HEK293T (cell line): ENCODE results near the gene PLEKHM2.

Experiments used
- CTCF ChIA-PET: fragments of 350-600 bp; formaldehyde crosslinking; extraction: SDS; loops from one replicate; lab custom pipeline; 2021; ENCODE audit warnings: antibody characterized with exemption, inconsistent platforms; lab: Yijun Ruan, JAX
- POLR2A ChIA-PET: fragments of 350-600 bp; formaldehyde crosslinking; extraction: SDS; loops from one replicate; lab custom pipeline; 2020; ENCODE audit warnings: antibody characterized with exemption, inconsistent platforms; lab: Yijun Ruan, JAX
- DNase-seq: peaks from one replicate; pipeline ENCODE4 v3.0.0; 2012; ENCODE audit warnings: mixed read lengths; ENCODE audit errors: extremely low spot score
- ARNT ChIP-seq: fragments of 450-650 bp; IDR thresholded peaks from 2 replicates; pipeline ENCODE4 v1.6.1; 2017; ENCODE audit warnings: mild to moderate bottlenecking
- BHLHE40 ChIP-seq: fragments of 450-650 bp; IDR thresholded peaks from 2 replicates; pipeline ENCODE4 v1.6.1; 2016; ENCODE audit warnings: mild to moderate bottlenecking, moderate library complexity, borderline replicate concordance
- CTBP1 ChIP-seq: fragments of 450-650 bp; IDR thresholded peaks from 2 replicates; pipeline ENCODE4 v1.6.1; 2016; ENCODE audit warnings: borderline replicate concordance
- ELF4 ChIP-seq: fragments of 450-650 bp; IDR thresholded peaks from 2 replicates; pipeline ENCODE4 v1.6.1; 2017; ENCODE audit warnings: antibody characterized with exemption
- FOXA1 ChIP-seq: fragments of 450-650 bp; IDR thresholded peaks from 2 replicates; pipeline ENCODE4 v1.6.1; 2016; ENCODE audit warnings: mild to moderate bottlenecking
- FOXK2 ChIP-seq: fragments of 450-650 bp; IDR thresholded peaks from 2 replicates; pipeline ENCODE4 v1.6.1; 2016; ENCODE audit warnings: mild to moderate bottlenecking
- FOXM1 ChIP-seq: fragments of 450-650 bp; IDR thresholded peaks from 2 replicates; pipeline ENCODE4 v1.6.1; 2017; ENCODE audit warnings: mild to moderate bottlenecking, borderline replicate concordance
- HDGF ChIP-seq: fragments of 450-650 bp; IDR thresholded peaks from 2 replicates; pipeline ENCODE4 v1.6.1; 2017; ENCODE audit warnings: antibody characterized with exemption, borderline replicate concordance
- L3MBTL2 ChIP-seq: fragments of 450-650 bp; conservative IDR thresholded peaks from 2 replicates; pipeline ENCODE4 v1.6.1; 2016; ENCODE audit warnings: mild to moderate bottlenecking
- LEF1 ChIP-seq: fragments of 450-650 bp; IDR thresholded peaks from 2 replicates; pipeline ENCODE4 v1.6.1; 2017; ENCODE audit warnings: mild to moderate bottlenecking, borderline replicate concordance
- NFRKB ChIP-seq: fragments of 450-650 bp; IDR thresholded peaks from 2 replicates; pipeline ENCODE4 v1.6.1; 2016; ENCODE audit warnings: mild to moderate bottlenecking, moderate library complexity
- PKNOX1 ChIP-seq: fragments of 450-650 bp; IDR thresholded peaks from 2 replicates; pipeline ENCODE4 v1.6.1; 2016
- SP1 ChIP-seq: fragments of 450-650 bp; IDR thresholded peaks from 2 replicates; pipeline ENCODE4 v1.6.1; 2017
- SUZ12 ChIP-seq: fragments of 450-650 bp; IDR thresholded peaks from 2 replicates; pipeline ENCODE4 v1.6.1; 2016; ENCODE audit warnings: mild to moderate bottlenecking
- TARDBP ChIP-seq: fragments of 450-650 bp; IDR thresholded peaks from 2 replicates; pipeline ENCODE4 v1.6.1; 2016
- ZNF384 ChIP-seq: fragments of 450-650 bp; IDR thresholded peaks from 2 replicates; pipeline ENCODE4 v1.6.1; 2016

The PLEKHM2 gene

GRCh38 chr1:15684042-15684461 lies at the start of gene PLEKHM2:
Gene PLEKHM2, plus strand, starts transcription at chr1:15684320. Its CDS starts 239 bp downstream, at chr1:15684559.
- CTCF ChIA-PET, result no interaction called here

GRCh38 chr1:15636436-15636835 lies 47.7 kb upstream of the PLEKHM2 start:
- TF ChIP-seq TARDBP, result no peak
- TF ChIP-seq LEF1, result no peak
- no peak for TF ChIP-seq ZNF384
- no peak for TF ChIP-seq ELF4
- no peak for TF ChIP-seq BHLHE40
- no peak for TF ChIP-seq NFRKB
- TF ChIP-seq PKNOX1, result no peak
- TF ChIP-seq FOXM1, result no peak
- no peak for TF ChIP-seq SUZ12
- no peak for TF ChIP-seq SP1
- TF ChIP-seq ARNT, result no peak
- TF ChIP-seq FOXK2, result no peak
- no peak for TF ChIP-seq CTBP1
- no peak for TF ChIP-seq L3MBTL2
- no peak for TF ChIP-seq FOXA1
- TF ChIP-seq HDGF, result no peak
- POLR2A ChIA-PET, result no interaction called here
- CTCF ChIA-PET, result no interaction called here
- no peak for DNase-seq

More at GRCh38 chr1:15684042-15684461, at the start of gene PLEKHM2:
- peak; percentile 73 for DNase-seq
- POLR2A ChIA-PET, result no interaction called here
- TF ChIP-seq BHLHE40 (no peak), FOXK2 (no peak), SP1 (no peak), NFRKB (no peak), ARNT (no peak), L3MBTL2 (no peak), ZNF384 (no peak), SUZ12 (no peak), PKNOX1 (no peak)

- POLR2A ChIA-PET, result no interaction called here
- no peak for TF ChIP-seq NFRKB
- no peak for TF ChIP-seq ARNT
- no peak for TF ChIP-seq HDGF
- no peak for TF ChIP-seq BHLHE40
- no peak for TF ChIP-seq PKNOX1
- no peak for TF ChIP-seq ZNF384
- no peak for TF ChIP-seq CTBP1
- TF ChIP-seq LEF1, result no peak
- no peak for TF ChIP-seq FOXA1
- no peak for TF ChIP-seq L3MBTL2
- TF ChIP-seq FOXM1, result no peak
- no peak for TF ChIP-seq ELF4
- no peak for TF ChIP-seq FOXK2
- TF ChIP-seq SP1, result no peak
- DNase-seq, result no peak
- CTCF ChIA-PET, result no interaction called here
These were observed 46.3 kb upstream of the PLEKHM2 start for GRCh38 chr1:15637826-15638225.

- ChIA-PET CTCF (no interaction called here), POLR2A (no interaction called here)
- no peak for DNase-seq
- TF ChIP-seq TARDBP (no peak), HDGF (no peak), CTBP1 (no peak), L3MBTL2 (no peak), ZNF384 (no peak), FOXA1 (no peak), ELF4 (no peak), LEF1 (no peak), SP1 (no peak), BHLHE40 (no peak), PKNOX1 (no peak), NFRKB (no peak), SUZ12 (no peak), FOXM1 (no peak), ARNT (no peak), FOXK2 (no peak)
These were observed 44.9 kb upstream of the PLEKHM2 start for GRCh38 chr1:15639262-15639661.

GRCh38 chr1:15639931-15640330 lies 44.2 kb upstream of the PLEKHM2 start:
- CTCF ChIA-PET, result no interaction called here

GRCh38 chr1:15640667-15641066 lies 43.5 kb upstream of the PLEKHM2 start:
- no peak for TF ChIP-seq TARDBP
- no peak for TF ChIP-seq CTBP1
- no peak for TF ChIP-seq PKNOX1
- TF ChIP-seq HDGF, result no peak
- TF ChIP-seq FOXK2, result no peak
- no peak for TF ChIP-seq ARNT
- TF ChIP-seq SUZ12, result no peak
- TF ChIP-seq NFRKB, result no peak
- no peak for TF ChIP-seq ZNF384
- TF ChIP-seq L3MBTL2, result no peak
- TF ChIP-seq FOXM1, result no peak
- TF ChIP-seq SP1, result no peak
- TF ChIP-seq LEF1, result no peak
- TF ChIP-seq ELF4, result no peak
- no peak for TF ChIP-seq FOXA1
- ChIA-PET CTCF (no interaction called here), POLR2A (no interaction called here)
- DNase-seq, result no peak

More at GRCh38 chr1:15639931-15640330, 44.2 kb upstream of the PLEKHM2 start:
- DNase-seq, result no peak
- no peak for TF ChIP-seq BHLHE40
- TF ChIP-seq TARDBP, result no peak
- TF ChIP-seq ELF4, result no peak
- no peak for TF ChIP-seq SUZ12
- no peak for TF ChIP-seq FOXM1
- no peak for TF ChIP-seq L3MBTL2
- no peak for TF ChIP-seq FOXK2
- POLR2A ChIA-PET, result no interaction called here
